ENCODE data around the gene TMTC2.

The TMTC2 gene

GRCh38 chr12:82650627-82651337, 35.9 kb upstream of the TMTC2 start:
- Histone ChIP-seq H3K36me3 (ENCODE audit: low read length) (no peaks in the 10 kb centered on the region), H3K79me2 (ENCODE audit: insufficient read depth, low read length) (no peaks in the 10 kb centered on the region), H3K4me3 (ENCODE audit: insufficient read depth, low read length, poor library complexity, severe bottlenecking) (no peak overlapping the region), H3K27ac (ENCODE audit: low read depth, low read length) (no peak overlapping the region), H3K4me2 (ENCODE audit: low read depth, low read length, poor library complexity, severe bottlenecking) (no peak overlapping the region), H4K20me1 (ENCODE audit: low read depth, low read length) (no peaks in the 10 kb centered on the region), H3F3A (ENCODE audit: insufficient read depth) (no peaks in the 10 kb centered on the region; the same call in 1 of the 2 replicates), H2AFZ (ENCODE audit: low read depth, low read length, severe bottlenecking) (no peak overlapping the region), H3K9me3 (ENCODE audit: insufficient read depth, low read length) (no peaks in the 10 kb centered on the region), H3K9ac (ENCODE audit: low read length) (no peak overlapping the region), H3K27me3 (ENCODE audit: low read length) (no peaks in the 10 kb centered on the region), H3K9me2 (replicated peaks; ENCODE audit: insufficient read depth, low read length) (no peaks in the 10 kb centered on the region)
- TF ChIP-seq EZH2phosphoT487 (conservative IDR thresholded peaks at IDR 0.05; ENCODE audit: low read length) = no peak
- no peak for TF ChIP-seq CTCF (IDR thresholded peaks at IDR 0.05; ENCODE audit: insufficient read depth, low read length, poor library complexity, severe bottlenecking)

GRCh38 chr12:82651489-82651888, 35.2 kb upstream of the TMTC2 start:
- no peak overlapping the region for H3K9ac ChIP-seq (ENCODE audit: low read length)
- H3K27ac ChIP-seq (ENCODE audit: low read depth, low read length) = no peak overlapping the region
- no peaks in the 10 kb centered on the region for H3K9me2 ChIP-seq (replicated peaks; ENCODE audit: insufficient read depth, low read length)
- no peaks in the 10 kb centered on the region; the same call in 1 of the 2 replicates for H3F3A ChIP-seq (ENCODE audit: insufficient read depth)
- no peaks in the 10 kb centered on the region for H3K79me2 ChIP-seq (ENCODE audit: insufficient read depth, low read length)
- H3K4me2 ChIP-seq (ENCODE audit: low read depth, low read length, poor library complexity, severe bottlenecking) = no peak overlapping the region
- H3K9me3 ChIP-seq (ENCODE audit: insufficient read depth, low read length) = no peaks in the 10 kb centered on the region
- H3K4me3 ChIP-seq (ENCODE audit: insufficient read depth, low read length, poor library complexity, severe bottlenecking) = no peak overlapping the region
- no peak for TF ChIP-seq CTCF (IDR thresholded peaks at IDR 0.05; ENCODE audit: insufficient read depth, low read length, poor library complexity, severe bottlenecking)
- TF ChIP-seq EZH2phosphoT487 (conservative IDR thresholded peaks at IDR 0.05; ENCODE audit: low read length) = no peak
- no peaks in the 10 kb centered on the region for H4K20me1 ChIP-seq (ENCODE audit: low read depth, low read length)
- no peaks in the 10 kb centered on the region for H3K36me3 ChIP-seq (ENCODE audit: low read length)
- H3K27me3 ChIP-seq (ENCODE audit: low read length) = no peaks in the 10 kb centered on the region
- H2AFZ ChIP-seq (ENCODE audit: low read depth, low read length, severe bottlenecking) = no peak overlapping the region

DNA sequence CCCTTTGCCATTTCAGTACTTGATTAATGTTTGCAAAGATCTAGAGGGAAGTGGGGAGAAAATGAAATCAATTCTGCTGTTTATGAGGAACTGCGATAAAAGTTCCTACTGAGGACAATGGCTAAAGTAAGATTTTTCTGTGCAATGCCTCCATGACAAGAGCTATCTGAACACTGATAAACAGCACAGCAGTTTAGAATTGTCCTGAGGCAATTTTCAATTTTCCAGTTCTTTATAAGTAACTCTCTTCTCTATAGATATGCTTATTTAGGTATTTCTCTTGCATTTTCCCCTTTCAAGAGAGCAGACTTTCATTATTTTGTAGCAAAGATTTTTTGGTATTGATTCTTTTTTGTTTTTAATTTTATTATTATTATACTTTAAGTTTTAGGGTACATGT, 34.6 kb upstream of the TMTC2 start:
- no peaks in the 10 kb centered on the region for H3K27me3 ChIP-seq (ENCODE audit: low read length)
- no peak overlapping the region for H3K27ac ChIP-seq (ENCODE audit: low read depth, low read length)
- H3K36me3 ChIP-seq (ENCODE audit: low read length) = no peaks in the 10 kb centered on the region
- H2AFZ ChIP-seq (ENCODE audit: low read depth, low read length, severe bottlenecking) = no peak overlapping the region
- H4K20me1 ChIP-seq (ENCODE audit: low read depth, low read length) = no peaks in the 10 kb centered on the region
- no peaks in the 10 kb centered on the region for H3K79me2 ChIP-seq (ENCODE audit: insufficient read depth, low read length)
- H3K4me2 ChIP-seq (ENCODE audit: low read depth, low read length, poor library complexity, severe bottlenecking) = no peak overlapping the region
- H3K9ac ChIP-seq (ENCODE audit: low read length) = no peak overlapping the region
- H3K9me3 ChIP-seq (ENCODE audit: insufficient read depth, low read length) = no peaks in the 10 kb centered on the region
- no peaks in the 10 kb centered on the region; the same call in 1 of the 2 replicates for H3F3A ChIP-seq (ENCODE audit: insufficient read depth)
- no peak overlapping the region for H3K4me3 ChIP-seq (ENCODE audit: insufficient read depth, low read length, poor library complexity, severe bottlenecking)
- TF ChIP-seq EZH2phosphoT487 (conservative IDR thresholded peaks at IDR 0.05; ENCODE audit: low read length) = no peak
- no peak for TF ChIP-seq CTCF (IDR thresholded peaks at IDR 0.05; ENCODE audit: insufficient read depth, low read length, poor library complexity, severe bottlenecking)
- no peaks in the 10 kb centered on the region for H3K9me2 ChIP-seq (replicated peaks; ENCODE audit: insufficient read depth, low read length)

All from SU-DHL-6 (cell line).